Loucy (cell line): Measurements from ENCODE around the gene BANP.
"Not testable (repeated sequence)": the region's sequence is repeated elsewhere in the genome, so short reads cannot be mapped to it uniquely, and the experiment has no call there.

Experiments
- H2AFZ ChIP-seq: fragments of 200-600 bp; sonication (generic); 2 replicates; pipeline ENCODE4 v1.6.0; 2016; ENCODE audit warnings: antibody characterized with exemption, mild to moderate bottlenecking, low read length, moderate library complexity
- H3F3A ChIP-seq: fragments of 200-600 bp; 2 replicates; pipeline ENCODE4 v1.6.0; 2016; ENCODE audit warnings: antibody characterized with exemption, low read depth, mild to moderate bottlenecking
- H3K27me3 ChIP-seq: fragments of 200-600 bp; sonication (generic); 2 replicates; pipeline ENCODE4 v1.6.1; 2014; ENCODE audit warnings: low read length, mild to moderate bottlenecking; ENCODE audit not compliant: insufficient read depth, poor library complexity, severe bottlenecking
- H3K36me3 ChIP-seq: fragments of 200-600 bp; sonication (generic); 2 replicates; pipeline ENCODE4 v1.6.1; 2016; ENCODE audit warnings: low read length; ENCODE audit not compliant: insufficient read depth
- H3K4me1 ChIP-seq: fragments of 200-600 bp; sonication (generic); 2 replicates; pipeline ENCODE4 v1.5.1; 2014; ENCODE audit warnings: low read length, mild to moderate bottlenecking; ENCODE audit not compliant: insufficient read depth, poor library complexity, severe bottlenecking
- H3K4me2 ChIP-seq: fragments of 200-600 bp; sonication (generic); 2 replicates; pipeline ENCODE4 v1.6.0; 2014; ENCODE audit warnings: antibody characterized with exemption, low read length, low read depth, mild to moderate bottlenecking; ENCODE audit not compliant: poor library complexity, severe bottlenecking
- H3K4me3 ChIP-seq: fragments of 200-600 bp; sonication (generic); 2 replicates; pipeline ENCODE4 v1.5.1; 2014; ENCODE audit warnings: low read length, mild to moderate bottlenecking, mixed read lengths; ENCODE audit not compliant: poor library complexity, severe bottlenecking
- H3K79me2 ChIP-seq: fragments of 200-600 bp; sonication (generic); 2 replicates; pipeline ENCODE4 v1.6.1; 2014; ENCODE audit warnings: low read length; ENCODE audit not compliant: insufficient read depth
- H3K9ac ChIP-seq: fragments of 200-600 bp; sonication (generic); 2 replicates; pipeline ENCODE4 v1.6.0; 2014; ENCODE audit warnings: mild to moderate bottlenecking, low read depth, low read length, moderate library complexity; ENCODE audit not compliant: poor library complexity, severe bottlenecking
- H3K9me2 ChIP-seq: fragments of 200-600 bp; sonication (generic); replicated peaks from 2 replicates; pipeline ENCODE4 v1.6.1; 2016; ENCODE audit warnings: low read depth, low read length, mixed read lengths
- H3K9me3 ChIP-seq: fragments of 200-600 bp; sonication (generic); 2 replicates; pipeline ENCODE4 v1.6.1; 2014; ENCODE audit warnings: mild to moderate bottlenecking, antibody characterized with exemption, low read length, low read depth; ENCODE audit not compliant: insufficient read depth
- H4K20me1 ChIP-seq: fragments of 200-600 bp; sonication (generic); 2 replicates; pipeline ENCODE4 v1.6.0; 2014; ENCODE audit warnings: antibody characterized with exemption, low read length, mild to moderate bottlenecking; ENCODE audit not compliant: insufficient read depth, poor library complexity, severe bottlenecking
- EZH2phosphoT487 ChIP-seq: fragments of 200-600 bp; IDR thresholded peaks from 2 replicates; pipeline ENCODE4 v1.6.1; 2018; ENCODE audit warnings: antibody characterized with exemption, mild to moderate bottlenecking, moderate library complexity, borderline replicate concordance
- TF ChIP-seq, protein P1 (sequence below): fragments of 200-600 bp; sonication (generic); conservative IDR thresholded peaks from 2 replicates; pipeline ENCODE4 v1.5.1; 2014; ENCODE audit warnings: mild to moderate bottlenecking, antibody characterized with exemption, low read length

The BANP gene

DNA sequence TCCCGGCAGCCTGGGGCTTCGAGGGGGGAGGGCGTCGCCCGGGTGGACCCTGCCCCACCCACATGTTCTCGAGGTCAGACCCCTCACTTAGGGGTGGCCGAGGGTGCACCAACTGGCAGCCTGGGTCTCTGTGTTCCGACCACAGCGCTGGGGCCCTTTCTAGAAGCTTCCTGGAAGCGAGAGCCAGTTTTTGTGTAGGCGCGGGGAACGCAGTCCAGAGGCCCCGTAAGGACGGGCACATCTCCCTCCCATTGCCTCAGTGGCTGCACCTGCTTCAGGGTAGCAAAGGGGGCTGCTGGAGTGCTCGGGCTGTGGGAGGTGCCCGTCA is 148.3 kb downstream of the BANP start:
- no peaks in the 10 kb centered on the region for H3K4me1 ChIP-seq
- no peak overlapping the region for H2AFZ ChIP-seq
- no peaks in the 10 kb centered on the region for H4K20me1 ChIP-seq
- no peak overlapping the region for H3K4me2 ChIP-seq
- H3K9me2 ChIP-seq: no peaks in the 10 kb centered on the region
- H3K27me3 ChIP-seq: no peaks in the 10 kb centered on the region
- no peak overlapping the region for H3K4me3 ChIP-seq
- no peak for TF ChIP-seq EZH2phosphoT487
- TF ChIP-seq, protein P1, sequence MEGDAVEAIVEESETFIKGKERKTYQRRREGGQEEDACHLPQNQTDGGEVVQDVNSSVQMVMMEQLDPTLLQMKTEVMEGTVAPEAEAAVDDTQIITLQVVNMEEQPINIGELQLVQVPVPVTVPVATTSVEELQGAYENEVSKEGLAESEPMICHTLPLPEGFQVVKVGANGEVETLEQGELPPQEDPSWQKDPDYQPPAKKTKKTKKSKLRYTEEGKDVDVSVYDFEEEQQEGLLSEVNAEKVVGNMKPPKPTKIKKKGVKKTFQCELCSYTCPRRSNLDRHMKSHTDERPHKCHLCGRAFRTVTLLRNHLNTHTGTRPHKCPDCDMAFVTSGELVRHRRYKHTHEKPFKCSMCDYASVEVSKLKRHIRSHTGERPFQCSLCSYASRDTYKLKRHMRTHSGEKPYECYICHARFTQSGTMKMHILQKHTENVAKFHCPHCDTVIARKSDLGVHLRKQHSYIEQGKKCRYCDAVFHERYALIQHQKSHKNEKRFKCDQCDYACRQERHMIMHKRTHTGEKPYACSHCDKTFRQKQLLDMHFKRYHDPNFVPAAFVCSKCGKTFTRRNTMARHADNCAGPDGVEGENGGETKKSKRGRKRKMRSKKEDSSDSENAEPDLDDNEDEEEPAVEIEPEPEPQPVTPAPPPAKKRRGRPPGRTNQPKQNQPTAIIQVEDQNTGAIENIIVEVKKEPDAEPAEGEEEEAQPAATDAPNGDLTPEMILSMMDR: no peak
- H3K9me3 ChIP-seq: no peaks in the 10 kb centered on the region
- H3K9ac ChIP-seq: no peak overlapping the region
- no peaks in the 10 kb centered on the region for H3K36me3 ChIP-seq
- H3F3A ChIP-seq: no peaks in the 10 kb centered on the region
- H3K79me2 ChIP-seq: no peaks in the 10 kb centered on the region

DNA sequence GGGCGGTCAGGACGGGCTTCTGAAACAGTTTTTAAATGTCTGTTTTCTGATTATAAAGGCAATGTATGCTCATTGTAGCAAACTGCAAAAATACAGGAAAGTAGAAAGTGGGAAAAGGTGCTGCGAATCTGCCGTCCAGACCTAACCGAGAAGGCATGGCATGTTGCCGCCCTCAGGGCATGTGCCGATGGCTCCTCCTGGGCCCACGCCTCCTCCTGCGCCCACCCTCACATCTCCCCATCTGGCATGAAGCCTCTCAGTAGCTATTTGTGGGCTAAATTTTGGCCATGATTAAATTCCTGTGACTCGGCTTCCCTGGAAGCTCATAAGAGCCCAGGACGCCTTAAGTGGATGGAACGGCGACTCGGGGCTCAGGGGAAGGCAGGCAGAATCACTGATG is 148.7 kb downstream of the BANP start:
- H3K4me3 ChIP-seq, H3K9ac ChIP-seq, H3K79me2 ChIP-seq, H3F3A ChIP-seq, H3K9me2 ChIP-seq, H3K27me3 ChIP-seq, H3K9me3 ChIP-seq, H3K4me1 ChIP-seq, H4K20me1 ChIP-seq, H3K36me3 ChIP-seq, H3K4me2 ChIP-seq, H2AFZ ChIP-seq: not testable (repeated sequence)

DNA sequence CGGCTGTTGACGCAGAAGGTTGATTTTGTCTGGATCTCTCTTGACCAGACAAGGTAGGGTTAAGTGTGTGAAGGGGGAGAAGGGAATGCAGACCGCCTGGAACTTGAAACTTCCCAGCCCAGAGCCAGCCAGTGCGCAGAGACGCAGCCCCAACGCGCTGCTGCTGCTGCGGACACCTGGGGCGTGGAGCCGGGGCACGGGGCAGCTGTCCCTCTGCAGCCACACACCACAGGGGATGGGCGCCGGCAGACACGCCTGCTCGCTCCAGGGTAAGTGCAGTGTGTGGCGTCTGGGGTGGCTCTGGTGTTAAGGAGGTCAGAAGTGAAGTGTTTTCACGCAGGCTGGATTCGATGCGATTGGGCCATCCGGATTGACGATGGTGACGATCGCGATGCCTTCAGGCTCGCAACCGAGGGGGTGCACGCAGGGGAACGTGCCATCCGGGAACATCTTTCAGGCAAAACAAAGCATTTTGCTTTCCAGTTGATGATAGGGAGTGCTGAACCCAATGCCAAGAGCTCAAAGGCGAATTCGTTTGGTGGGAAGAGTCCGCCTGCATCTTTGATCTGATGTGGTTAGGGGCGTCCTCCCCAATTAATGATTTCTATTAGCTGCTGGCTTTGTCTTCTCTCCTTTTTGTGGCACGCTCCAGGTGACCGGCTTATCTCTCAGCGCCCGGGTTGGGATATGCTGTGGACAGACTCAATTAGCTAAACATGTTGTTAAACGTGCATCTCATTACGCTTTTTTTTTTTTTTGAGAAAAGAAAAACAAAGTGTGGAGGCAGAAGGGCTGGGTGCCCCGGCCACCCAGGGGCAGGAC is 149.8 kb downstream of the BANP start:
- H3K4me2 ChIP-seq: not testable (repeated sequence)

DNA sequence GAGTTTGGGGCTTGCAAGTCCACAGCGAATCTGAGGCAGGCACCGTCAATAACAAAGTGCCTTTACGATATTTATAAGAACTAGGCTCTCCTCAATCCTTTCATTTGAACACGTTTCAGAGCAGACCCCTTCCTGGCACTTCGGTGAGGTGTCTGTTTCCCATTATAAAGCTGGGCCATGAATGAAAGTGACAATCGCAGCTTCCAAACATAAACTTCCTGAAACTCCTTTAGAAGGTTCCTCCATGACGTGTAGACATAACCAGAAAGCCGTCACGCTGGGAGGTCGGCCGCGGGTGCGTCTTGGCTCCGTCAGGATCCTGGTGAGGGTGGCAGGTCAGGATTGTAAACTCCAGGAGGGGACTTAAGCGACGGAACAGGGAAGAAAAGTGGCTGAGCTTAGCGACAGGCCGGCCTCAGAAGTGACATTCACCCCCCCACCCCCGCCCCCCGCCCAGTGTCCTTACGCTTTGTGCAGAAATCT is 150.4 kb downstream of the BANP start:
- H3K79me2 ChIP-seq, H3K36me3 ChIP-seq, H4K20me1 ChIP-seq, H3K9me3 ChIP-seq, H3K4me2 ChIP-seq, H3K27me3 ChIP-seq, H3K9ac ChIP-seq, H3F3A ChIP-seq, H3K4me3 ChIP-seq, H3K4me1 ChIP-seq, H2AFZ ChIP-seq, H3K9me2 ChIP-seq: not testable (repeated sequence)

More for the DNA sequence above, 149.8 kb downstream of the BANP start:
- not testable (repeated sequence) for H3K9ac ChIP-seq, H3K9me3 ChIP-seq, H3K4me1 ChIP-seq, H3K27me3 ChIP-seq, H3K4me3 ChIP-seq, H4K20me1 ChIP-seq, H2AFZ ChIP-seq, H3K36me3 ChIP-seq, H3F3A ChIP-seq, H3K79me2 ChIP-seq, H3K9me2 ChIP-seq
